Liver (tissue), 9 donors: ENCODE data around the gene CARD11. TPM values are rescaled to one million over a fixed set of nuclear protein-coding genes. Genes with fewer than 3 reads are reported as not detected.

ENCODE experiments used
- DNase-seq: peaks from one replicate; pipeline ENCODE4 v3.0.0-alpha.2; 2017; ENCODE audit warnings: low spot score
- H3K27ac ChIP-seq, 2 donors: one replicate each; pipeline ENCODE4 v1.7.0; 2013; ENCODE audit warnings: inconsistent platforms in 2 of 2, low read length in 2 of 2, control low read depth in 1 of 2, low read depth in 1 of 2, mild to moderate bottlenecking in 1 of 2
- H3K27me3 ChIP-seq, 4 donors: one replicate each; pipeline versions ENCODE4 v1.6.1 to v1.7.0; 2013; ENCODE audit warnings: low read length in 3 of 4, inconsistent platforms in 1 of 4, mild to moderate bottlenecking in 1 of 4, moderate library complexity in 1 of 4; ENCODE audit not compliant: control insufficient read depth in 4 of 4, insufficient read depth in 4 of 4
- H3K36me3 ChIP-seq, 4 donors: one replicate each; pipeline versions ENCODE4 v1.6.1 to v1.7.0; 2013; ENCODE audit warnings: low read length in 3 of 4, mild to moderate bottlenecking in 3 of 4, low read depth in 1 of 4, moderate library complexity in 1 of 4; ENCODE audit not compliant: control insufficient read depth in 4 of 4, insufficient read depth in 3 of 4
- H3K4me1 ChIP-seq, 4 donors: one replicate each; pipeline versions ENCODE4 v1.6.1 to v1.7.0; 2013; ENCODE audit warnings: low read length in 3 of 4, mild to moderate bottlenecking in 3 of 4, moderate library complexity in 1 of 4; ENCODE audit not compliant: control insufficient read depth in 4 of 4, insufficient read depth in 4 of 4
- H3K4me3 ChIP-seq, 3 donors: one replicate each; pipeline versions ENCODE4 v1.6.1 to v1.7.0; 2013; ENCODE audit warnings: low read length in 3 of 3, control low read depth in 1 of 3, low read depth in 1 of 3, mild to moderate bottlenecking in 1 of 3
- H3K9ac ChIP-seq, 2 donors: one replicate each; pipeline ENCODE4 v1.7.0; 2013; ENCODE audit warnings: low read length in 2 of 2, mild to moderate bottlenecking in 2 of 2, moderate library complexity in 2 of 2, control low read depth in 1 of 2, low read depth in 1 of 2
- H3K9me3 ChIP-seq, 4 donors: one replicate each; pipeline versions ENCODE4 v1.6.1 to v1.7.0; 2013; ENCODE audit warnings: low read length in 3 of 4; ENCODE audit not compliant: control insufficient read depth in 4 of 4
- EGR1 ChIP-seq, 2 donors: IDR thresholded peaks; 2 replicates each; pipeline ENCODE4 v1.6.1; 2016 to 2018; ENCODE audit warnings: antibody characterized with exemption in 2 of 2, low read depth in 2 of 2
- FOXA1 ChIP-seq: IDR thresholded peaks from 2 replicates; pipeline ENCODE4 v1.6.1; 2016; ENCODE audit warnings: antibody characterized with exemption
- FOXA2 ChIP-seq: IDR thresholded peaks from 2 replicates; pipeline ENCODE4 v1.6.1; 2016; ENCODE audit warnings: antibody characterized with exemption
- HNF4A ChIP-seq, 2 donors: conservative IDR thresholded peaks; 2 replicates each; pipeline ENCODE4 v1.6.1; 2016; ENCODE audit warnings: antibody characterized with exemption in 2 of 2, mild to moderate bottlenecking in 2 of 2
- HNF4G ChIP-seq: IDR thresholded peaks from 2 replicates; pipeline ENCODE4 v1.6.1; 2016; ENCODE audit warnings: antibody characterized with exemption
- JUND ChIP-seq, 2 donors: IDR thresholded peaks; 2 replicates each; pipeline ENCODE4 v1.6.1; 2016; ENCODE audit warnings: antibody characterized with exemption in 2 of 2
- NR2F2 ChIP-seq: IDR thresholded peaks from 2 replicates; pipeline ENCODE4 v1.6.1; 2016; ENCODE audit warnings: antibody characterized with exemption
- RAD21 ChIP-seq, 2 donors: IDR thresholded peaks; 2 replicates each; pipeline ENCODE4 v1.6.1; 2016; ENCODE audit warnings: antibody characterized with exemption in 2 of 2, mild to moderate bottlenecking in 2 of 2
- RXRA ChIP-seq, 2 donors: IDR thresholded peaks; 2 replicates each; pipeline ENCODE4 v1.6.1; 2017 to 2018; ENCODE audit warnings: antibody characterized with exemption in 2 of 2, mild to moderate bottlenecking in 1 of 2
- SP1 ChIP-seq: IDR thresholded peaks from 2 replicates; pipeline ENCODE4 v1.6.1; 2018; ENCODE audit warnings: antibody characterized with exemption, mild to moderate bottlenecking
- TAF1 ChIP-seq: conservative IDR thresholded peaks from 2 replicates; pipeline ENCODE4 v1.6.1; 2016; ENCODE audit warnings: antibody characterized with exemption, mild to moderate bottlenecking
- YY1 ChIP-seq: IDR thresholded peaks from 2 replicates; pipeline ENCODE4 v1.6.1; 2016; ENCODE audit warnings: antibody characterized with exemption, mild to moderate bottlenecking
- WGBS: extraction: QIAGEN DNeasy Blood & Tissue Kit; methylation state at CpG from one replicate; pipeline ENCODE4 v1.1.7; 2013; 5-methylcytosine and 5-hydroxymethylcytosine counted together
- polyA plus RNA-seq, 2 donors: library from polyadenylated mRNA; stranded (reverse) in 1 of 2; unstranded in 1 of 2; fragments of 200-250 nt in 1 of 2; fragments of >200 nt in 1 of 2; fragmentation: Nextera tagmentation in 1 of 2; extraction: Ambion mirVana in 1 of 2; gene quantifications; one replicate each; pipeline versions ENCODE4 v1.2.1 to v1.2.3, GENCODE V29; 2013 to 2015
- total RNA-seq, 2 donors: library from RNA; depleted of rRNA; stranded (reverse); fragments of >200 nt; gene quantifications; one replicate each; pipeline ENCODE4 v1.2.3, GENCODE V29; 2014
- TF ChIP-seq, protein P1 (sequence below): IDR thresholded peaks from 2 replicates; pipeline ENCODE4 v1.6.1; 2016; ENCODE audit warnings: antibody characterized with exemption
- TF ChIP-seq, protein P2 (sequence below): IDR thresholded peaks from 2 replicates; pipeline ENCODE4 v1.6.1; 2016; ENCODE audit warnings: antibody characterized with exemption
- TF ChIP-seq, protein P3 (sequence below): fragments of 150-350 bp; IDR thresholded peaks from 2 replicates; pipeline ENCODE4 v1.5.1; 2017; ENCODE audit warnings: improper control_type of control experiment, low read depth, low read length; ENCODE audit not compliant: missing input control
- TF ChIP-seq, protein P4 (sequence below): IDR thresholded peaks from 2 replicates; pipeline ENCODE4 v1.6.1; 2016; ENCODE audit warnings: antibody characterized with exemption
- TF ChIP-seq, protein P5 (sequence below): IDR thresholded peaks from 2 replicates; pipeline ENCODE4 v1.6.1; 2016; ENCODE audit warnings: antibody characterized with exemption, mild to moderate bottlenecking
- donor health status: healthy.
- donor health status: healthy.
- donor health status: healthy.
- donor health status: healthy.
- donor health status: healthy.

Gene CARD11
- total and polyA plus RNA-seq, 4 donors = 0.42 to 1.3 (median 0.83) TPM

DNA sequence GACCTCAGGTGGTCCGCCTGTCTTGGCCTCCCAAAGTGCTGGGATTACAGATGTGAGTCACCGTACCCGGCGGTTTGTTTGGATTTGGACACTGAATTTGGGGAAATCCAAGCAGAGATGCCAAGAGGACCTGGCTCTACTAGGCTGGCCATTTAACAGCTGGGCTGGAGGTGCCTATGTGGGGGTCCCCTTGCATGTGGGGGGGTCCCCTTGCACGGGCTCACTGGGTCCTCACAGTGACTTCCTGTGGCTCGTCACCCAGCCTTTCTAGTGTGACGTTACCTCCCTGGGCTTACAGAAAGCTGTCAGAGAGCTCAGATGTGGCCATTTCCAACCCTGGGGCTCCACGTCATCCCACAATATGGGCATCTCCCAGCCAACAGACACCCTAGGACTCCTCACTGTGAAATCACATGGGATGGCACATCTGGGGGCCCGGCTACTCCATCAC is 150.2 kb downstream of the CARD11 start:
- Histone ChIP-seq H3K27me3 (no peaks in the 10 kb centered on the region), H3K4me1 (no peaks in the 10 kb centered on the region), H3K9ac (no peak overlapping the region), H3K9me3 (peaks cover 0 to under 1% (median 0%) of the 10 kb centered on the region in 4 donors), H3K4me3 (no peak overlapping the region), H3K27ac (no peak overlapping the region), H3K36me3 (no peaks in the 10 kb centered on the region)
- DNase-seq = no peak
- WGBS = 72% methylated on average over 9 of the region's 9 CpGs
- TF ChIP-seq, protein P1, sequence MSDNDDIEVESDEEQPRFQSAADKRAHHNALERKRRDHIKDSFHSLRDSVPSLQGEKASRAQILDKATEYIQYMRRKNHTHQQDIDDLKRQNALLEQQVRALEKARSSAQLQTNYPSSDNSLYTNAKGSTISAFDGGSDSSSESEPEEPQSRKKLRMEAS = no peak
- TF ChIP-seq JUND (IDR thresholded peaks at IDR 0.05) = no peak
- no peak for TF ChIP-seq RAD21 (IDR thresholded peaks at IDR 0.05)
- TF ChIP-seq FOXA2 = no peak
- TF ChIP-seq, protein P2, sequence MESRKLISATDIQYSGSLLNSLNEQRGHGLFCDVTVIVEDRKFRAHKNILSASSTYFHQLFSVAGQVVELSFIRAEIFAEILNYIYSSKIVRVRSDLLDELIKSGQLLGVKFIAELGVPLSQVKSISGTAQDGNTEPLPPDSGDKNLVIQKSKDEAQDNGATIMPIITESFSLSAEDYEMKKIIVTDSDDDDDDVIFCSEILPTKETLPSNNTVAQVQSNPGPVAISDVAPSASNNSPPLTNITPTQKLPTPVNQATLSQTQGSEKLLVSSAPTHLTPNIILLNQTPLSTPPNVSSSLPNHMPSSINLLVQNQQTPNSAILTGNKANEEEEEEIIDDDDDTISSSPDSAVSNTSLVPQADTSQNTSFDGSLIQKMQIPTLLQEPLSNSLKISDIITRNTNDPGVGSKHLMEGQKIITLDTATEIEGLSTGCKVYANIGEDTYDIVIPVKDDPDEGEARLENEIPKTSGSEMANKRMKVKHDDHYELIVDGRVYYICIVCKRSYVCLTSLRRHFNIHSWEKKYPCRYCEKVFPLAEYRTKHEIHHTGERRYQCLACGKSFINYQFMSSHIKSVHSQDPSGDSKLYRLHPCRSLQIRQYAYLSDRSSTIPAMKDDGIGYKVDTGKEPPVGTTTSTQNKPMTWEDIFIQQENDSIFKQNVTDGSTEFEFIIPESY = no peak
- no peak for TF ChIP-seq TAF1
- TF ChIP-seq, protein P3, sequence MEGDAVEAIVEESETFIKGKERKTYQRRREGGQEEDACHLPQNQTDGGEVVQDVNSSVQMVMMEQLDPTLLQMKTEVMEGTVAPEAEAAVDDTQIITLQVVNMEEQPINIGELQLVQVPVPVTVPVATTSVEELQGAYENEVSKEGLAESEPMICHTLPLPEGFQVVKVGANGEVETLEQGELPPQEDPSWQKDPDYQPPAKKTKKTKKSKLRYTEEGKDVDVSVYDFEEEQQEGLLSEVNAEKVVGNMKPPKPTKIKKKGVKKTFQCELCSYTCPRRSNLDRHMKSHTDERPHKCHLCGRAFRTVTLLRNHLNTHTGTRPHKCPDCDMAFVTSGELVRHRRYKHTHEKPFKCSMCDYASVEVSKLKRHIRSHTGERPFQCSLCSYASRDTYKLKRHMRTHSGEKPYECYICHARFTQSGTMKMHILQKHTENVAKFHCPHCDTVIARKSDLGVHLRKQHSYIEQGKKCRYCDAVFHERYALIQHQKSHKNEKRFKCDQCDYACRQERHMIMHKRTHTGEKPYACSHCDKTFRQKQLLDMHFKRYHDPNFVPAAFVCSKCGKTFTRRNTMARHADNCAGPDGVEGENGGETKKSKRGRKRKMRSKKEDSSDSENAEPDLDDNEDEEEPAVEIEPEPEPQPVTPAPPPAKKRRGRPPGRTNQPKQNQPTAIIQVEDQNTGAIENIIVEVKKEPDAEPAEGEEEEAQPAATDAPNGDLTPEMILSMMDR = no peak
- no peak for TF ChIP-seq SP1
- TF ChIP-seq HNF4G = no peak
- no peak for TF ChIP-seq EGR1 (IDR thresholded peaks at IDR 0.05; ENCODE audit: low read depth in 2 of 2)
- TF ChIP-seq, protein P4, sequence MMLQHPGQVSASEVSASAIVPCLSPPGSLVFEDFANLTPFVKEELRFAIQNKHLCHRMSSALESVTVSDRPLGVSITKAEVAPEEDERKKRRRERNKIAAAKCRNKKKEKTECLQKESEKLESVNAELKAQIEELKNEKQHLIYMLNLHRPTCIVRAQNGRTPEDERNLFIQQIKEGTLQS = no peak
- no peak for TF ChIP-seq HNF4A (conservative IDR thresholded peaks at IDR 0.05)
- TF ChIP-seq RXRA (IDR thresholded peaks at IDR 0.05) = no peak
- no peak for TF ChIP-seq NR2F2
- TF ChIP-seq YY1 = no peak

DNA sequence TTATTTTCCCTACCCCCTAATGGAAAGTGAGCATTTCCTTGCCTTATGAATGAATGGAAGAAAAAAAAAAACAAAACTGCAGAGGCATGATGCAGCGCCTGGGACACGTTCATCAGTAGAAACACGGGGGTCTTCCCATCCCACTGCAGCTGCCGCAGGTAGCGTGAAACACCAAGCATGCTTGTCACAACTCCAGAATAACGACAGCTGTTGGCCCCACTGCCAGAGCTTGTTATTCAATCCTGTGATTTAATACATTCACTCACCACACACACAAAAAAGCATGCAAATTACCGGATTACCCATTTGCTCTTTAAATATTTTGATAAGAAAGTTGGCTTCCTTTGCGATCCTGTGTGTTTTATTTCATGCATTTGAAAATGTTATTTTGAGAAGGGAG is 151.1 kb downstream of the CARD11 start:
- 65% methylated on average over 8 of the region's 8 CpGs for WGBS
- Histone ChIP-seq H3K9ac (no peak overlapping the region), H3K36me3 (no peaks in the 10 kb centered on the region), H3K27ac (no peak overlapping the region), H3K9me3 (no peaks in the 10 kb centered on the region), H3K27me3 (no peaks in the 10 kb centered on the region), H3K4me1 (no peaks in the 10 kb centered on the region), H3K4me3 (no peak overlapping the region)
- no peak for DNase-seq
- TF ChIP-seq JUND (IDR thresholded peaks at IDR 0.05) = no peak
- no peak for TF ChIP-seq FOXA2
- TF ChIP-seq, protein P3 = no peak
- TF ChIP-seq, protein P5, sequence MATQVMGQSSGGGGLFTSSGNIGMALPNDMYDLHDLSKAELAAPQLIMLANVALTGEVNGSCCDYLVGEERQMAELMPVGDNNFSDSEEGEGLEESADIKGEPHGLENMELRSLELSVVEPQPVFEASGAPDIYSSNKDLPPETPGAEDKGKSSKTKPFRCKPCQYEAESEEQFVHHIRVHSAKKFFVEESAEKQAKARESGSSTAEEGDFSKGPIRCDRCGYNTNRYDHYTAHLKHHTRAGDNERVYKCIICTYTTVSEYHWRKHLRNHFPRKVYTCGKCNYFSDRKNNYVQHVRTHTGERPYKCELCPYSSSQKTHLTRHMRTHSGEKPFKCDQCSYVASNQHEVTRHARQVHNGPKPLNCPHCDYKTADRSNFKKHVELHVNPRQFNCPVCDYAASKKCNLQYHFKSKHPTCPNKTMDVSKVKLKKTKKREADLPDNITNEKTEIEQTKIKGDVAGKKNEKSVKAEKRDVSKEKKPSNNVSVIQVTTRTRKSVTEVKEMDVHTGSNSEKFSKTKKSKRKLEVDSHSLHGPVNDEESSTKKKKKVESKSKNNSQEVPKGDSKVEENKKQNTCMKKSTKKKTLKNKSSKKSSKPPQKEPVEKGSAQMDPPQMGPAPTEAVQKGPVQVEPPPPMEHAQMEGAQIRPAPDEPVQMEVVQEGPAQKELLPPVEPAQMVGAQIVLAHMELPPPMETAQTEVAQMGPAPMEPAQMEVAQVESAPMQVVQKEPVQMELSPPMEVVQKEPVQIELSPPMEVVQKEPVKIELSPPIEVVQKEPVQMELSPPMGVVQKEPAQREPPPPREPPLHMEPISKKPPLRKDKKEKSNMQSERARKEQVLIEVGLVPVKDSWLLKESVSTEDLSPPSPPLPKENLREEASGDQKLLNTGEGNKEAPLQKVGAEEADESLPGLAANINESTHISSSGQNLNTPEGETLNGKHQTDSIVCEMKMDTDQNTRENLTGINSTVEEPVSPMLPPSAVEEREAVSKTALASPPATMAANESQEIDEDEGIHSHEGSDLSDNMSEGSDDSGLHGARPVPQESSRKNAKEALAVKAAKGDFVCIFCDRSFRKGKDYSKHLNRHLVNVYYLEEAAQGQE = no peak
- TF ChIP-seq FOXA1 = no peak
- TF ChIP-seq NR2F2 = no peak
- TF ChIP-seq SP1 = no peak
- no peak for TF ChIP-seq HNF4A (conservative IDR thresholded peaks at IDR 0.05)
- TF ChIP-seq, protein P4 = no peak
- no peak for TF ChIP-seq HNF4G
